GM06990 (cell line): ENCODE results near the gene NECAB3.

Experiments
- DNase-seq: peaks from one replicate; pipeline ENCODE4 v3.0.0-alpha.2; 2011; ENCODE audit not compliant: insufficient read length; ENCODE audit errors: extremely low read depth
- H3K27me3 ChIP-seq: replicated peaks from 2 replicates; pipeline ENCODE4 v1.6.0; 2011; ENCODE audit warnings: low read length; ENCODE audit not compliant: control insufficient read depth, insufficient read depth
- H3K36me3 ChIP-seq: 2 replicates; pipeline ENCODE4 v1.5.1; 2011; ENCODE audit warnings: low read length; ENCODE audit not compliant: control insufficient read depth, insufficient read depth
- H3K4me3 ChIP-seq: replicated peaks from 2 replicates; pipeline ENCODE4 v1.5.1; 2011; ENCODE audit warnings: low read depth, mild to moderate bottlenecking, control low read depth, low read length
- CTCF ChIP-seq: IDR thresholded peaks from 2 replicates; pipeline ENCODE4 v1.5.1; 2011; ENCODE audit warnings: low read length, control low read depth, mild to moderate bottlenecking, inconsistent platforms; ENCODE audit not compliant: insufficient read depth, poor library complexity, severe bottlenecking

NECAB3 gene

GRCh38 chr20:33687993-33688937 lies 14.0 kb upstream of the NECAB3 start:
- Histone ChIP-seq H3K27me3 (no peaks in the 10 kb centered on the region), H3K4me3 (no peak overlapping the region), H3K36me3 (no peaks in the 10 kb centered on the region)
- DNase-seq = no peak
- no peak for TF ChIP-seq CTCF

GRCh38 chr20:33687370-33687915 lies 13.2 kb upstream of the NECAB3 start:
- no peak for DNase-seq
- Histone ChIP-seq H3K36me3 (no peaks in the 10 kb centered on the region), H3K4me3 (no peak overlapping the region), H3K27me3 (no peaks in the 10 kb centered on the region)
- no peak for TF ChIP-seq CTCF

GRCh38 chr20:33686984-33687366 lies 12.7 kb upstream of the NECAB3 start:
- H3K4me3 ChIP-seq = peak overlapping the region; percentile 44
- TF ChIP-seq CTCF = no peak
- H3K27me3 ChIP-seq = no peaks in the 10 kb centered on the region
- no peaks in the 10 kb centered on the region for H3K36me3 ChIP-seq
- DNase-seq = no peak

- TF ChIP-seq CTCF = peak; percentile 18
- H3K4me3 ChIP-seq = peak within 1 kb of the TSS; percentile 71
- no peaks in the 10 kb centered on the region for H3K36me3 ChIP-seq
- no peaks in the 10 kb centered on the region for H3K27me3 ChIP-seq
- peak; percentile 96 for DNase-seq
These were observed 12.1 kb upstream of the NECAB3 start, which contains the start of gene E2F1 for GRCh38 chr20:33686100-33686983. E2F1 (minus strand) TSS chr20:33686385; CDS start chr20:33686264, 121 bp downstream.

- Histone ChIP-seq H3K36me3 (no peaks in the 10 kb centered on the region), H3K4me3 (peak overlapping the region; percentile 71), H3K27me3 (no peaks in the 10 kb centered on the region)
- no peak for TF ChIP-seq CTCF
- DNase-seq = peak; percentile 84
These were observed 11.3 kb upstream of the NECAB3 start for GRCh38 chr20:33685328-33686099.
